NCI-H187 (cell line): ENCODE data around the gene EVA1C.
"Not testable (repeated sequence)": the region's sequence is repeated elsewhere in the genome, so short reads cannot be mapped to it uniquely, and the experiment has no call there.

Experiments
- DNase-seq, 2 experiments: peaks; one replicate each; lab custom pipeline; 2025; lab: John Stamatoyannopoulos, UW

Gene EVA1C

DNA sequence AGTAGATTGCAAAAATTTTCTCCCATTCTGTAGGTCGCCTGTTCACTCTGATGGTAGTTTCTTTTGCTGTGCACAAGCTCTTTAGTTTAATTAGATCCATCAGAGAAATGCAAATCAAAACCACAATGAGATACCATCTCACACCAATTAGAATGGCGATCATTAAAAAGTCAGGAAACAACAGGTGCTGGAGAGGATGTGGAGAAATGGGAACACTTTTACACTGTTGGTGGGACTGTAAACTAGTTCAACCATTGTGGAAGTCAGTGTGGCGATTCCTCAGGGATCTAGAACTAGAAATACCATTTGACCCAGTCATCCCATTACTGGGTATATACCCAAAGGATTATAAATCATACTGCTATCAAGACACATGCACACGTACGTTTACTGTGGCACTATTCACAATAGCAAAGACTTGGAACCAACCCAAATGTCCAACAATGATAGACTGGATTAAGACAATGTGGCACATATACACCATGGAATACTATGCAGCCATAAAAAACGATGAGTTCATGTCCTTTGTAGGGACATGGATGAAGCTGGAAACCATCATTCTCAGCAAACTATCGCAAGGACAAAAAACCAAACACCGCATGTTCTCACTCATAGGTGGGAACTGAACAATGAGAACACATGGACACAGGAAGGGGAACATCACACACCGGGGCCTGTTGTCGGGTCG, 21.8 kb upstream of the EVA1C start:
- DNase-seq = not testable (repeated sequence)

- DNase-seq = no peak
Observed at GRCh38 chr21:32391755-32392154, 20.8 kb upstream of the EVA1C start.

- DNase-seq = no peak
Observed at GRCh38 chr21:32392299-32392879, 20.1 kb upstream of the EVA1C start.

GRCh38 chr21:32392880-32393676, 19.4 kb upstream of the EVA1C start, which contains the start of gene URB1:
Gene URB1 (minus strand): TSS chr21:32393012. CDS start chr21:32392910, 102 bp downstream.
- DNase-seq = peak; percentile 80 to 91

DNA sequence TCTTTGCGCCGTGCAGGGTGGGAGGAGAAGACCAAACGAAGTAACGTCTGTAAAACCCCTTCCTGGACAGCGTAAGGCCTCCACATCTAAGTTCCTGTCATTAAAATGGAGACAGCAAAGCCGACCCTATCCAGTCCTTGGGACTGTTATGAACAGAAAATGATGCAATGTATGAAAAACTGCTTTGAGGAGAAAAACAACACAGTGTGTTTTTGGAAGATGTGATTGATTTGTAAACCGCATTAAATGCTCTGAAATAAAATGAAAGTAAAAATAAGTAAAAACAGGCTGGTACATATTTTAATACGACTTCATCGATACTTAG, 18.9 kb upstream of the EVA1C start:
- no peak for DNase-seq

DNA sequence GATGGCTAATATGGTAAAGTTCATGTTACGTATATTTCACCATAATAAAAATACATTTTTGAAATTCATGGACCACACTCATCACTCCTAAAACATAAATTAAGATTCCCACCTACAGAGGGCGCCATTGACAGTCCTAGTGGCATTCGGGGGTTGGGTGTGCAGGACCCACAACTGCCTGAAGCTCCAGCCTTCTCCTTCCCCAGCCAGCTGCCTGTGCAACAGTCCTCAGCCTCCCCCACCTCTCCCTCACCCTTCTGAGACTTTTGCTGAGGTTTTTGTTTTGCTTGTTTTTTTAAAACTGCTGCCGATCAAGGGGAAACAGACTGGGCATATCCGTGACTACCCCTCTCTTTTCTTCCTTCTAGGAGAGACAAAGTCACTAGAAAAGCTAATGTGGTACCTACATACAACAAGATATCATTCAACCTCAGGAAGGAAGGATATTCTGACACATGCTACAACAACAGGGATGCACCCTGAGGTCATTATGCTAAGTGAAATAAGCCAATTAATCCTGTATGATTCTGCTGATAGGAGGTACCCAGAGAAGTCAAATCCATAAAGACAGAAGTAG, 9.2 kb upstream of the EVA1C start:
- DNase-seq = peak in 1 of 2 experiments; percentile 8

- DNase-seq = no peak
Observed at GRCh38 chr21:32406405-32406804, 6.1 kb upstream of the EVA1C start.

GRCh38 chr21:32410291-32410690, 2.2 kb upstream of the EVA1C start:
- no peak for DNase-seq

DNA sequence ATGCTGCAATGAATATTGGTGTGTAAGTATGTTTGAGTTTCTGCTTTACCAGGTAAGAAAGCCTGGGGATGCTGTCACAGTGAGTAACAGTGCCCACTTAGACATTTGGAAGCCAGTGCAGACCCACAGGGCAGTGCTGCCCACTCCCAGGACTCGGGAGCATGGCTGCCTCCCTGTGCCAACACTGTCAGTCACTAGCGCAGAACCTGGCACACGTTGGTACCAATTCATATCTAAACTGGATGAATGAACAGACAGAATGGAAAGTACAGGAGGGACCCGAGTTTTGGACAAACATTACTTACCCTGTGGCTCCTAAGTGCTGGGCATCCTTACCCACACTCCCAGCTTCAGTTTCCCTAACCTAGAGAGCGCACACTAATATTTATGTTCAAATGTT, 1.6 kb upstream of the EVA1C start:
- DNase-seq = no peak

DNA sequence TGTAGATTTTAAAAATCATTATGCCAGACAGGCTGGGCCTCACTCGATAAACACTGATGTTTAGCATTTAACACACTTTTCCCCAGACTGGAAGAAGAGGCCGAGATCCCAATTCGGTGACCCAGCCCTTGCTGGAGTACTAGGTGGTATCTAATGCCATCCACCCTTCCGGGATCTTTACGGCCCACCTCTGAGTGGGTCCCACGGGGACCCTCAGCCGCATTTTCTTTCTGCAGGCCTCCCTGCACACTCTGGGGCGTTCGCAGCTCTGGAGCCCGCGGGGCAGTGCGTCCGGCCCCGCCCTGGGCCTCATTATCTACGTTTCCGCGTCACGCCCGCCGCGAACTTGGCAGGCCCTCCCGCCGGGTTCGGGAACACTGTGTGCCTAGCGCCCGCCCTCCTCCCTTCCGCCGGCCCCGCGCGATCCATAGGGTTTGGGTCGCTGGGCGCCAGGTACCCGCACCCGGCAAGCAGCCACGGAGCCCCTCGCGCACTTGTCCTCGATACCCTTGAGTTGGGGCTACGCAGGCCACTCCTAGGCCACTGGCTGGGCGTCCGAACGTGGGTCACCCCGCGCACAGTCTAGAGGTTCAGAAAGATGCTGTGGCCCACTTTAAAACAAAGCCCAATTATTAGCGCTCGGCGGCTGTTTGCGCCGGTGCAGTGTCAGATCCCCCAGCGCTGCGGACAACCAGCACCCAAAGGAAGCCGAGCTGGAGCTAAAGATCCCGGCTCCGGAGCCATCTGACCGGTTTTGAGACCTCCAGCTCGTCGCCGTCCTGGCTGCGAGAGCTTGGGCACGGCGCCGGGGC, 950 bp upstream of the EVA1C start:
- no peak for DNase-seq

GRCh38 chr21:32413015-32413504, 554 bp downstream of the EVA1C start:
- no peak for DNase-seq

GRCh38 chr21:32413697-32414578, 1.4 kb downstream of the EVA1C start:
- no peak for DNase-seq

DNA sequence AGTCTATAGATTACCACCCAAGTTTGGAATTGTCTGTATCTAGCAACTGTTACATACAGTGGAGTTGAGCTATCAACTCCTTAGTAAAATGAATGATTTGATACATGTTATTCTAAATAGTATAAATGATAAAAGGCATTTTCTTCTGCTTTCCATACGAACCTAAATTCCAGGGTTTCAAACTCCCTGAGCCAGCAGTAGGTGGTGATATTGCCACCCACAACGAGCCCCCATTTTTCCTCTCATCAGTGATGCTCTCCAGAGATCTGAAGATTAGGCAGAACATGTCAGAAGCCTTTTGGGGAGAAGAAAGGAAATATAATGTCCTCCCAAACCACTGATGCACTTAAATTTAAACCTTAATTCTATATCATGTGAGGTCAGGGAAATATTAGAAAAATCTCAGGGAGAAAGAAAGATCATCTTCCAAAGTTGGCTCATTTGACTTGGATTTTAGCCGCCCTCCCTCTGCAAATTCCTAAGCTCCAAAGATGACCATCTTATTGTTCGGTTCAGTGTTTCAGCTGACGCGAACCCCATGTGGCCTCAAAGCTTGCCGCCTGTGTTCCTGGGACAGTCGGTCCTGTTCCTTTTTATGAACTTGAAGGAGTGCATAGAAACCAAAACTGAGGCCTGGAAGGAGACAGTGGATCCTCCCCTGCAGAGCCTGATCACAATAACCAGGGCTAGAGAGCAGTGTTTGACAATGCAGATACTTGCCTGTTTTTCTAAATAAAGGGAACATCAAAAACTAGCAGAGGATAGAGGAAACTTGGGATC, 2.3 kb downstream of the EVA1C start:
- no peak for DNase-seq

GRCh38 chr21:32415451-32416398, 3.2 kb downstream of the EVA1C start:
- DNase-seq = no peak

DNA sequence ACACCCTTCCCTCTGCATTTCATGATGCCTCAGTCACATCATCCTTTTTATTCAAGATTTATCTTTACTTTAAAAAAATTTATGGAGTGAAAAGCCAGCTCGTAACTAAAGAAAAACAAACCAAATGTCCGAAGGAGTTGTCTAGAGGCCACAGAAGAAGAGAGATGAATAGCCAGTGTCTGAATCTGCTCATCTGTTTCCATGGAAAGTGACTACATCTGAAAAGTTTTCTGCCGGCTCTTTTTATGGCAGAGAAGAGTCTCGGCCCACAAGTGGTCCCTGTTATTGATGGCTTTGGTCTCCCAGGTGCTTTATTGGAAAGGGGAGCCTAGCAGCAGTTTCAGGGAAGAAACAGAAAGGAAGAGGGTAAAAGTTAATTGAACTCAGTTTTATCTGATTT, 5.6 kb downstream of the EVA1C start:
- DNase-seq = no peak

- no peak for DNase-seq
Observed at GRCh38 chr21:32422064-32422463, 9.6 kb downstream of the EVA1C start.

DNA sequence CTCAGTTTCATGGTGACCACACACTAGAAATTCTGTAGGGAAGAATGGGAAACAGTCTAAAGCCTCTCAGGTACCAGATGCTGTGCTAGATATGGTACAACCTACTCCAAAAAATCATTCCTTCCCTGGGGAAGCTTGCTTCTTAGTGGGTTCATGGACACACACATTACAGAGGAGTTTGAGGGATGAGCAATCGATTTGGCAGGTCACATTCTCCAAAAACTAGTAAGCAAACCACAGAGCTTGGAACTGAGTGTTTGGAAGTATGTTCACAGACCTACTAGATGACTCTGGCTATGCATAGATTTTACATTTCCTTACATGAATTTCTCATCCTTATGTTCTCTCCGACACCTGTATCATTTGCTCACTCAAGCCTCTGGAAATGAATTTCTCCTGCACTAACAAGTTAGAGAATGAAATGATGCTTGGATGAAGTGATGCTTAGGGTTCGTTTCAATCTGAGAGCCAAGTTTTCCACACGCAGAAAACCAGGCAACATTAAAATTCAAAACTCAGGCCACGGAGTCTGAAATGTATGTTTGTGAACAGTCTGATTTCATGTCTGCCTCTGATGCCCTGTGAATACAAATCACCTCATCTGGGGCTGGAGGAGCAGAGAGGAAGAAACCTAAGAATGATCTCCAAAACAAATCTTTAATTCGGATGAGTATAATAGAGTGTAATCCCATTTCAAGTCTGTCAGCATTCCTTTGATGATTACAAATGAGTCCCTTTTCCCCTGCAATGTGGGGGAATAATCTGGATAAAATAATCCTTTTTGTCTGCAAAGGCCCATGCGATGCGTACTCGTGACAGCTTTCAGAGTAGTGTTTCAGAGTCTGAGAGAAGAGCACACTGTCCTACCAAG, 11.0 kb downstream of the EVA1C start:
- DNase-seq = no peak

DNA sequence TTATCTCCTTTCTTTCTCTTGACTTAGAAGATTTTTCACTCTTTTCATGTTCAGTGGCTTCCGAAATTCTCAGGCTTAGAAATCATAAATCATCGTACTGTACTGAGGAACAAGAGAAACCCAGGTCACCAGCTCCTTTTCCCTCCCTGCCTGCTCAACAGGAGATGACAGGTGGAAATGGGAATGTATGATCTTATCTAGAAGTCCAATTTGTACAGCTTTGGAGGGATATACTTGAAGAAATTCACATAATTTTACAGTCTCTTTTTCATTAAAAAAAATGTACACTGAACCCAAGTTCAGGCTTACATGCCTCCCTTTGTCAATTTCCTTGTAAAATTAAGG, 11.7 kb downstream of the EVA1C start:
- DNase-seq = no peak
